Liver (tissue), 9 donors: ENCODE results near the gene RABIF. TPM values are rescaled to one million over a fixed set of nuclear protein-coding genes. Genes with fewer than 3 reads are reported as not detected.

Experiments used
- DNase-seq: peaks from one replicate; pipeline ENCODE4 v3.0.0-alpha.2; 2017; ENCODE audit warnings: low spot score
- H3K27ac ChIP-seq, 2 donors: one replicate each; pipeline ENCODE4 v1.7.0; 2013; ENCODE audit warnings: inconsistent platforms in 2 of 2, low read length in 2 of 2, control low read depth in 1 of 2, low read depth in 1 of 2, mild to moderate bottlenecking in 1 of 2
- H3K27me3 ChIP-seq, 4 donors: one replicate each; pipeline versions ENCODE4 v1.6.1 to v1.7.0; 2013; ENCODE audit warnings: low read length in 3 of 4, inconsistent platforms in 1 of 4, mild to moderate bottlenecking in 1 of 4, moderate library complexity in 1 of 4; ENCODE audit not compliant: control insufficient read depth in 4 of 4, insufficient read depth in 4 of 4
- H3K36me3 ChIP-seq, 4 donors: one replicate each; pipeline versions ENCODE4 v1.6.1 to v1.7.0; 2013; ENCODE audit warnings: low read length in 3 of 4, mild to moderate bottlenecking in 3 of 4, low read depth in 1 of 4, moderate library complexity in 1 of 4; ENCODE audit not compliant: control insufficient read depth in 4 of 4, insufficient read depth in 3 of 4
- H3K4me1 ChIP-seq, 4 donors: one replicate each; pipeline versions ENCODE4 v1.6.1 to v1.7.0; 2013; ENCODE audit warnings: low read length in 3 of 4, mild to moderate bottlenecking in 3 of 4, moderate library complexity in 1 of 4; ENCODE audit not compliant: control insufficient read depth in 4 of 4, insufficient read depth in 4 of 4
- H3K4me3 ChIP-seq, 3 donors: one replicate each; pipeline versions ENCODE4 v1.6.1 to v1.7.0; 2013; ENCODE audit warnings: low read length in 3 of 3, control low read depth in 1 of 3, low read depth in 1 of 3, mild to moderate bottlenecking in 1 of 3
- H3K9ac ChIP-seq, 2 donors: one replicate each; pipeline ENCODE4 v1.7.0; 2013; ENCODE audit warnings: low read length in 2 of 2, mild to moderate bottlenecking in 2 of 2, moderate library complexity in 2 of 2, control low read depth in 1 of 2, low read depth in 1 of 2
- H3K9me3 ChIP-seq, 4 donors: one replicate each; pipeline versions ENCODE4 v1.6.1 to v1.7.0; 2013; ENCODE audit warnings: low read length in 3 of 4; ENCODE audit not compliant: control insufficient read depth in 4 of 4
- ATF3 ChIP-seq: IDR thresholded peaks from 2 replicates; pipeline ENCODE4 v1.6.1; 2016; ENCODE audit warnings: antibody characterized with exemption
- CTCF ChIP-seq: fragments of 150-350 bp; IDR thresholded peaks from 2 replicates; pipeline ENCODE4 v1.5.1; 2017; ENCODE audit warnings: improper control_type of control experiment, low read depth, low read length; ENCODE audit not compliant: missing input control
- FOXA1 ChIP-seq: IDR thresholded peaks from 2 replicates; pipeline ENCODE4 v1.6.1; 2016; ENCODE audit warnings: antibody characterized with exemption
- FOXA2 ChIP-seq: IDR thresholded peaks from 2 replicates; pipeline ENCODE4 v1.6.1; 2016; ENCODE audit warnings: antibody characterized with exemption
- HNF4G ChIP-seq: IDR thresholded peaks from 2 replicates; pipeline ENCODE4 v1.6.1; 2016; ENCODE audit warnings: antibody characterized with exemption
- JUND ChIP-seq, 2 donors: IDR thresholded peaks; 2 replicates each; pipeline ENCODE4 v1.6.1; 2016; ENCODE audit warnings: antibody characterized with exemption in 2 of 2
- MAX ChIP-seq: IDR thresholded peaks from 2 replicates; pipeline ENCODE4 v1.6.1; 2016; ENCODE audit warnings: antibody characterized with exemption
- NR2F2 ChIP-seq: IDR thresholded peaks from 2 replicates; pipeline ENCODE4 v1.6.1; 2016; ENCODE audit warnings: antibody characterized with exemption
- RAD21 ChIP-seq, 2 donors: IDR thresholded peaks; 2 replicates each; pipeline ENCODE4 v1.6.1; 2016; ENCODE audit warnings: antibody characterized with exemption in 2 of 2, mild to moderate bottlenecking in 2 of 2
- REST ChIP-seq: IDR thresholded peaks from 2 replicates; pipeline ENCODE4 v1.6.1; 2016; ENCODE audit warnings: antibody characterized with exemption, mild to moderate bottlenecking
- RXRA ChIP-seq, 2 donors: IDR thresholded peaks; 2 replicates each; pipeline ENCODE4 v1.6.1; 2017 to 2018; ENCODE audit warnings: antibody characterized with exemption in 2 of 2, mild to moderate bottlenecking in 1 of 2
- SP1 ChIP-seq: IDR thresholded peaks from 2 replicates; pipeline ENCODE4 v1.6.1; 2018; ENCODE audit warnings: antibody characterized with exemption, mild to moderate bottlenecking
- TAF1 ChIP-seq: conservative IDR thresholded peaks from 2 replicates; pipeline ENCODE4 v1.6.1; 2016; ENCODE audit warnings: antibody characterized with exemption, mild to moderate bottlenecking
- YY1 ChIP-seq: IDR thresholded peaks from 2 replicates; pipeline ENCODE4 v1.6.1; 2016; ENCODE audit warnings: antibody characterized with exemption, mild to moderate bottlenecking
- WGBS: extraction: QIAGEN DNeasy Blood & Tissue Kit; methylation state at CpG from one replicate; pipeline ENCODE4 v1.1.7; 2013; 5-methylcytosine and 5-hydroxymethylcytosine counted together
- polyA plus RNA-seq, 2 donors: library from polyadenylated mRNA; stranded (reverse) in 1 of 2; unstranded in 1 of 2; fragments of 200-250 nt in 1 of 2; fragments of >200 nt in 1 of 2; fragmentation: Nextera tagmentation in 1 of 2; extraction: Ambion mirVana in 1 of 2; gene quantifications; one replicate each; pipeline versions ENCODE4 v1.2.1 to v1.2.3, GENCODE V29; 2013 to 2015
- total RNA-seq, 2 donors: library from RNA; depleted of rRNA; stranded (reverse); fragments of >200 nt; gene quantifications; one replicate each; pipeline ENCODE4 v1.2.3, GENCODE V29; 2014
- TF ChIP-seq, protein P1 (sequence below): IDR thresholded peaks from 2 replicates; pipeline ENCODE4 v1.6.1; 2016; ENCODE audit warnings: antibody characterized with exemption
- donor health status: healthy.
- donor health status: healthy.
- donor health status: healthy.
- donor health status: healthy.
- donor health status: healthy.

RABIF gene
- total and polyA plus RNA-seq, 4 donors, result 3.6 to 7.5 (median 4.3) TPM

DNA sequence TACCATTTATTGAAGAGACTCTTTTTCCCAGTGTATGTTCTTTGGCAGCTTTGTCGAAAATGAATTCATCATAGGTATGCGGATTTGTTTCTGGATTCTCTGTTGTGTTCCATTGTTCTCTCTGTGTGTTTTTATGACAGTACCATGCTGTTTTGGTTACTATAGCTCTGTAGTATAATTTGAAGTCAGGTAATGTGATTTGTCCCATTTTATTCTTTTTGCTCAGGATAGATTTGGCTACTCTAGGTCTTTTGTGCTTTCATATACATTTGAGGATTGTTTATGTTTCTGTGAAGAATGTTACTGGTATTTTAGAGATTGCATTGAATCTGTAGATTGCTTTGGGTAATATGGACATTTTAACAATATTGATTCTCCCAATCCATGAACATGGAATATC lies 43.5 kb upstream of the RABIF start:
- Histone ChIP-seq H3K4me3 (no peak overlapping the region), H3K27ac (no peak overlapping the region), H3K36me3 (no peaks in the 10 kb centered on the region), H3K27me3 (no peaks in the 10 kb centered on the region), H3K9ac (no peak overlapping the region), H3K4me1 (peaks cover 0 to 3% (median 0%) of the 10 kb centered on the region in 4 donors), H3K9me3 (no peaks in the 10 kb centered on the region)
- 89% methylated on average over 2 of the region's 2 CpGs for WGBS
- TF ChIP-seq TAF1 (no peak), REST (no peak), FOXA2 (no peak), NR2F2 (no peak), CTCF (no peak), RAD21 (IDR thresholded peaks at IDR 0.05) (no peak), MAX (no peak)
- DNase-seq, result no peak

DNA sequence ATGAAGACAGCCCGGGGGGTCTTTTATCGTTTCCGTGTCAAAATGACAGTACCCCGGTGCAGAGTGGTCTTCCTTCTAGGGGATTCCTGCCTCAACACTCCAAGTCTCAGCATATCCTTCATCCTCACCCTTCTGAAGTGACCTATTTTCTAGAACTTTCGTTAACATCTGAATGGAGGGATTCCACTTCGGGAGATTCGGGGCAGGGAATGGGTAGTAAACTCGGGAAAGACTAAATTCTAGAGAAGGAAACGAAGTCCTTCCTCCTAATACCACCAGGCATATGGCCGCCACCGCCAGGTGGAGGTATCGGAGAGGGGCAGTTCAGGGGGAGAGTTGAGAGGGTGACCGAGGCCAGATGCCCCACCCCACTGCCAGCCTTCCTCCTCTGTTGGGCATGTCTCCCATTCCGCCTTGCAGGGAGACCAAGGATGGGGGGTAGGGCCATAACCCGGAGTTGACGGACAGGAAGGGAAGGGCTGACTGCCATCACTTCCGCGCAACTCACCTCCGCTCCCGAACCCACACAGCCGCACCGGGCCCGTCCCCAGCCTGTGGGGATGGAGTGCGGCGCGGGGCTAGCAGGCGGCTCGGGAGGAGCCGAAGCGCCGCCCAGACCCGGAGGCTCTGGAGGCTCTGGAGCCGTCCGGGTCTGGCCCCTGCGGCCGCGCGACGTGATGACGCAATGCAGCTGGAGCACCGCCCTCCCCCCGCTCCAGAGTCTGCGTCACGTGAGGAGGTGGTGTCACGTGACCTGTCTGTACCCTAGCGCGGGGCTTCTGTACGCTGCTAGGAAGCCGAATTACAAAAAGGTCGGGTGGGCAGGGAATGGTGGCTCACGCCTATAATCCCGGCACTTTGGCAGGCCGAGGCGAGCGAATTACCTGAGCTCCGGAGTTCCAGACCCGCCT lies 37.9 kb upstream of the RABIF start, which contains the start of gene KLHL12:
TSS of gene KLHL12 (minus strand) at position 654 of the 911 bp plus-strand sequence. CDS start 2,072 bp downstream, outside the sequence.
- H3K27ac ChIP-seq, result peak within 1 kb of the TSS; percentile 86 to 93
- under 1% methylated on average over 57 of the region's 57 CpGs for WGBS
- H3K4me1 ChIP-seq, result peaks cover 0 to 9% (median 7%) of the 10 kb centered on the region in 4 donors
- TF ChIP-seq YY1 (peak; percentile 85), JUND (IDR thresholded peaks at IDR 0.05) (peak in 1 of 2 donors; percentile 7), MAX (peak; percentile 49), NR2F2 (no peak), FOXA1 (no peak), ATF3 (peak; percentile 82), RAD21 (IDR thresholded peaks at IDR 0.05) (peak; percentile 60 to 76), FOXA2 (no peak), RXRA (IDR thresholded peaks at IDR 0.05) (peak; percentile 56 to 80), SP1 (peak; percentile 60), HNF4G (no peak), CTCF (peak; percentile 56), REST (peak; percentile 87)
- TF ChIP-seq, protein P1, sequence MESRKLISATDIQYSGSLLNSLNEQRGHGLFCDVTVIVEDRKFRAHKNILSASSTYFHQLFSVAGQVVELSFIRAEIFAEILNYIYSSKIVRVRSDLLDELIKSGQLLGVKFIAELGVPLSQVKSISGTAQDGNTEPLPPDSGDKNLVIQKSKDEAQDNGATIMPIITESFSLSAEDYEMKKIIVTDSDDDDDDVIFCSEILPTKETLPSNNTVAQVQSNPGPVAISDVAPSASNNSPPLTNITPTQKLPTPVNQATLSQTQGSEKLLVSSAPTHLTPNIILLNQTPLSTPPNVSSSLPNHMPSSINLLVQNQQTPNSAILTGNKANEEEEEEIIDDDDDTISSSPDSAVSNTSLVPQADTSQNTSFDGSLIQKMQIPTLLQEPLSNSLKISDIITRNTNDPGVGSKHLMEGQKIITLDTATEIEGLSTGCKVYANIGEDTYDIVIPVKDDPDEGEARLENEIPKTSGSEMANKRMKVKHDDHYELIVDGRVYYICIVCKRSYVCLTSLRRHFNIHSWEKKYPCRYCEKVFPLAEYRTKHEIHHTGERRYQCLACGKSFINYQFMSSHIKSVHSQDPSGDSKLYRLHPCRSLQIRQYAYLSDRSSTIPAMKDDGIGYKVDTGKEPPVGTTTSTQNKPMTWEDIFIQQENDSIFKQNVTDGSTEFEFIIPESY, result peak; percentile 78

More for the DNA sequence above, 37.9 kb upstream of the RABIF start, which contains the start of gene KLHL12:
- Histone ChIP-seq H3K9me3 (no peaks in the 10 kb centered on the region), H3K36me3 (peaks cover 0 to 5% (median 2%) of the 10 kb centered on the region in 4 donors), H3K4me3 (peak within 1 kb of the TSS; percentile 75 to 95 (median 82)), H3K27me3 (no peaks in the 10 kb centered on the region), H3K9ac (peak within 1 kb of the TSS; percentile 67 to 68)
- peak; percentile 97 for DNase-seq
